T47D (cell line): Measurements from ENCODE around the gene RBL1.
A peak's percentile ranks its signal among the peaks of the same experiment; 100 is the strongest.
"Not testable (repeated sequence)": the region's sequence is repeated elsewhere in the genome, so short reads cannot be mapped to it uniquely, and the experiment has no call there.

Source experiments
- DNase-seq, 2 experiments: peaks; one replicate each; pipeline versions ENCODE4 v3.0.0 to v3.0.0-alpha.2; 2011 to 2012; ENCODE audit warnings: low read depth in 1 of 2, low spot score in 1 of 2
- JUND ChIP-seq: IDR thresholded peaks from 2 replicates; pipeline ENCODE4 v1.6.1; 2012; ENCODE audit warnings: low read depth
- in situ Hi-C: cut with HindIII; loops from 2 replicates; pipeline ENCODE4 v1.10.0; 2016; ENCODE audit warnings: low sequenced_read_pairs, low pct_unique_long_range_greater_than_20kb

Gene RBL1

GRCh38 chr20:37095599-37096414, at the start of gene RBL1:
RBL1 (minus strand) TSS chr20:37095997; CDS start chr20:37095928, 69 bp downstream.
- DNase-seq = peak; percentile 79 to 95
- in situ Hi-C loops = no loop called here
- TF ChIP-seq JUND = no peak

GRCh38 chr20:37144856-37145404, 49.1 kb upstream of the RBL1 start:
- no peak for DNase-seq
- no peak for TF ChIP-seq JUND
- in situ Hi-C loops = no loop called here

GRCh38 chr20:37142708-37143107, 46.9 kb upstream of the RBL1 start:
- no peak for TF ChIP-seq JUND
- no peak for DNase-seq
- in situ Hi-C loops = no loop called here

GRCh38 chr20:37137547-37137946, 41.8 kb upstream of the RBL1 start:
- in situ Hi-C loops = no loop called here
- TF ChIP-seq JUND = no peak
- no peak for DNase-seq

GRCh38 chr20:37133952-37134351, 38.2 kb upstream of the RBL1 start:
- in situ Hi-C loops = no loop called here
- TF ChIP-seq JUND = no peak
- DNase-seq = no peak

GRCh38 chr20:37131486-37131885, 35.7 kb upstream of the RBL1 start:
- in situ Hi-C loops = no loop called here
- TF ChIP-seq JUND = no peak
- DNase-seq = no peak

GRCh38 chr20:37128803-37129202, 33.0 kb upstream of the RBL1 start:
- no peak for TF ChIP-seq JUND
- no peak for DNase-seq
- in situ Hi-C loops = no loop called here

GRCh38 chr20:37126290-37126689, 30.5 kb upstream of the RBL1 start:
- DNase-seq, in situ Hi-C loops: not testable (repeated sequence)

GRCh38 chr20:37123441-37123840, 27.6 kb upstream of the RBL1 start:
- in situ Hi-C loops = no loop called here
- DNase-seq = no peak
- no peak for TF ChIP-seq JUND

GRCh38 chr20:37120497-37120896, 24.7 kb upstream of the RBL1 start:
- in situ Hi-C loops = no loop called here
- TF ChIP-seq JUND = no peak
- DNase-seq = no peak

- in situ Hi-C loops = no loop called here
- no peak for DNase-seq
- no peak for TF ChIP-seq JUND
Observed at GRCh38 chr20:37119356-37120036, 23.7 kb upstream of the RBL1 start.

- in situ Hi-C loops = no loop called here
- no peak for TF ChIP-seq JUND
- DNase-seq = no peak
Observed at GRCh38 chr20:37114012-37114411, 18.2 kb upstream of the RBL1 start.

- in situ Hi-C loops = no loop called here
- DNase-seq = no peak
- TF ChIP-seq JUND = no peak
Observed at GRCh38 chr20:37111926-37112455, 16.2 kb upstream of the RBL1 start.

GRCh38 chr20:37108676-37109075, 12.9 kb upstream of the RBL1 start:
- no peak for DNase-seq
- no peak for TF ChIP-seq JUND
- in situ Hi-C loops = no loop called here
